OCI-LY7 (cell line): ENCODE results near the gene KCNJ15. TPM values are rescaled to one million over a fixed set of nuclear protein-coding genes. Genes with fewer than 3 reads are reported as not detected.

Experiments
- BruUV-seq: library from RNA; stranded (reverse); fragments of 400-500 nt; replicated peaks from 2 replicates; lab custom pipeline; 2021; lab: Mats Ljungman, UMichigan
- CTCF ChIA-PET: fragments of 300-600 bp; sonication (Branson Sonifier 250); formaldehyde crosslinking; loops from one replicate; lab custom pipeline; 2022; ENCODE audit warnings: antibody characterized with exemption; ENCODE audit not compliant: unreplicated experiment; lab: Charles Lee
- POLR2A ChIA-PET: fragments of 300-600 bp; sonication (Branson Sonifier 250); formaldehyde crosslinking; loops from one replicate; lab custom pipeline; 2022; ENCODE audit warnings: antibody characterized with exemption; lab: Charles Lee
- DNase-seq: peaks from one replicate; pipeline ENCODE4 v3.0.0-alpha.2; 2015; ENCODE audit warnings: low spot score
- H2AFZ ChIP-seq: fragments of 200-600 bp; sonication (generic), shearing (Covaris generic); 2 replicates; pipeline ENCODE4 v1.6.1; 2014; ENCODE audit warnings: mild to moderate bottlenecking, antibody characterized with exemption, low read length, moderate library complexity
- H3K27ac ChIP-seq: fragments of 200-600 bp; sonication (generic); 2 replicates; pipeline ENCODE4 v1.5.1; 2014; ENCODE audit warnings: mixed run types, low read depth, mild to moderate bottlenecking, moderate library complexity, low read length, inconsistent platforms; ENCODE audit not compliant: poor library complexity, severe bottlenecking
- H3K36me3 ChIP-seq: fragments of 200-600 bp; sonication (generic); 2 replicates; pipeline ENCODE4 v1.6.1; 2014; ENCODE audit warnings: mild to moderate bottlenecking, antibody characterized with exemption, low read length, moderate library complexity, mixed read lengths; ENCODE audit not compliant: insufficient read depth
- H3K4me1 ChIP-seq: fragments of 200-600 bp; sonication (generic); 2 replicates; pipeline ENCODE4 v1.5.1; 2014; ENCODE audit warnings: mild to moderate bottlenecking, low read length; ENCODE audit not compliant: insufficient read depth, poor library complexity, severe bottlenecking
- H3K4me2 ChIP-seq: fragments of 200-600 bp; sonication (generic); 2 replicates; pipeline ENCODE4 v1.6.1; 2014; ENCODE audit warnings: mild to moderate bottlenecking, low read length
- H3K4me3 ChIP-seq: fragments of 200-600 bp; sonication (generic); 2 replicates; pipeline ENCODE4 v1.5.1; 2014; ENCODE audit warnings: mild to moderate bottlenecking, low read depth, low read length; ENCODE audit not compliant: poor library complexity, severe bottlenecking
- H3K79me2 ChIP-seq: fragments of 200-600 bp; sonication (generic); 2 replicates; pipeline ENCODE4 v1.6.1; 2016; ENCODE audit warnings: low read depth, mild to moderate bottlenecking, low read length, moderate library complexity, mixed read lengths; ENCODE audit not compliant: insufficient read depth
- H3K9me2 ChIP-seq: fragments of 200-600 bp; sonication (generic); 2 replicates; pipeline ENCODE4 v1.6.1; 2016; ENCODE audit warnings: mild to moderate bottlenecking, low read length, mixed read lengths; ENCODE audit not compliant: insufficient read depth
- H3K9me3 ChIP-seq: fragments of 200-600 bp; sonication (generic); 2 replicates; pipeline ENCODE4 v1.6.1; 2014; ENCODE audit warnings: mild to moderate bottlenecking, mixed run types, low read length, mixed read lengths
- H4K20me1 ChIP-seq: fragments of 200-600 bp; sonication (generic); 2 replicates; pipeline ENCODE4 v1.6.1; 2014; ENCODE audit warnings: mild to moderate bottlenecking, antibody characterized with exemption, low read length, moderate library complexity, mixed read lengths; ENCODE audit not compliant: insufficient read depth
- EZH2phosphoT487 ChIP-seq: fragments of 200-600 bp; sonication (generic); IDR thresholded peaks from 2 replicates; pipeline ENCODE4 v1.6.1; 2018; ENCODE audit warnings: low read depth, borderline replicate concordance, mild to moderate bottlenecking, mixed run types, antibody characterized with exemption, low read length, moderate library complexity, mixed read lengths
- intact Hi-C: fragments of 100-400 bp; cut with micrococcal nuclease; formaldehyde crosslinking; loops from one replicate; pipeline ENCODE4 v1.10.0; 2022; ENCODE audit not compliant: unreplicated experiment
- total RNA-seq, 2 experiments: library from RNA; depleted of rRNA in 1 of 2; stranded (reverse); fragments of >200 nt in 1 of 2; shearing (Covaris generic) in 1 of 2; gene quantifications; 2 replicates each; pipeline ENCODE4 v1.2.3, GENCODE V29; 2014 to 2022
- TF ChIP-seq, protein P1 (sequence below): fragments of 200-600 bp; sonication (generic); conservative IDR thresholded peaks from 2 replicates; pipeline ENCODE4 v1.5.1; 2014; ENCODE audit warnings: mild to moderate bottlenecking, antibody characterized with exemption, low read length, moderate library complexity, mixed read lengths

Gene KCNJ15
- total RNA-seq, 2 experiments from 2014 or later = not detected

DNA sequence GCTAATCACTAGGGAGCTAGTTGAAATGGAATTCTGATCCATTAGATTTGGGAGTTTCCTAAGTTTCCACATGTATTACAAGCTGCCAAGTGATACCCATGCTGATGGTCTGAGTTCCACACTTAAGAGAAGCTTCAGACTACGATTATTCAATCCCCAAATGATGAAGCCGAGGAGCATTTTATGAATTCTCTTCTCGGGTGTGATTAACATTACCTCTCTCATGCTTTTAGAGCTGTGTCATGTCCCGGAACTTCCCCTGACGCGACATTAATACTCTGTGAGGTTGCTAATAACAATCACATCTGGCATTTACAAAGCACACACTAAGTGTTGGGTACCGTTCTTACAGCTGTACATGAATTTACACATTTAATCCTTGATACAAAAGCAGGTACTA lies 63.0 kb downstream of the KCNJ15 start:
- Histone ChIP-seq H3K9me3 (no peaks in the 10 kb centered on the region), H3K4me3 (no peak overlapping the region), H3K4me2 (no peak overlapping the region), H2AFZ (no peak overlapping the region), H4K20me1 (no peaks in the 10 kb centered on the region), H3K9me2 (no peaks in the 10 kb centered on the region), H3K36me3 (no peaks in the 10 kb centered on the region), H3K4me1 (no peaks in the 10 kb centered on the region), H3K79me2 (no peaks in the 10 kb centered on the region), H3K27ac (no peak overlapping the region)
- no peak for TF ChIP-seq EZH2phosphoT487
- TF ChIP-seq, protein P1, sequence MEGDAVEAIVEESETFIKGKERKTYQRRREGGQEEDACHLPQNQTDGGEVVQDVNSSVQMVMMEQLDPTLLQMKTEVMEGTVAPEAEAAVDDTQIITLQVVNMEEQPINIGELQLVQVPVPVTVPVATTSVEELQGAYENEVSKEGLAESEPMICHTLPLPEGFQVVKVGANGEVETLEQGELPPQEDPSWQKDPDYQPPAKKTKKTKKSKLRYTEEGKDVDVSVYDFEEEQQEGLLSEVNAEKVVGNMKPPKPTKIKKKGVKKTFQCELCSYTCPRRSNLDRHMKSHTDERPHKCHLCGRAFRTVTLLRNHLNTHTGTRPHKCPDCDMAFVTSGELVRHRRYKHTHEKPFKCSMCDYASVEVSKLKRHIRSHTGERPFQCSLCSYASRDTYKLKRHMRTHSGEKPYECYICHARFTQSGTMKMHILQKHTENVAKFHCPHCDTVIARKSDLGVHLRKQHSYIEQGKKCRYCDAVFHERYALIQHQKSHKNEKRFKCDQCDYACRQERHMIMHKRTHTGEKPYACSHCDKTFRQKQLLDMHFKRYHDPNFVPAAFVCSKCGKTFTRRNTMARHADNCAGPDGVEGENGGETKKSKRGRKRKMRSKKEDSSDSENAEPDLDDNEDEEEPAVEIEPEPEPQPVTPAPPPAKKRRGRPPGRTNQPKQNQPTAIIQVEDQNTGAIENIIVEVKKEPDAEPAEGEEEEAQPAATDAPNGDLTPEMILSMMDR = no peak
- intact Hi-C loops = no loop called here
- POLR2A ChIA-PET = no interaction called here
- CTCF ChIA-PET = no interaction called here
- BruUV-seq = no TSS peak
- DNase-seq = no peak

DNA sequence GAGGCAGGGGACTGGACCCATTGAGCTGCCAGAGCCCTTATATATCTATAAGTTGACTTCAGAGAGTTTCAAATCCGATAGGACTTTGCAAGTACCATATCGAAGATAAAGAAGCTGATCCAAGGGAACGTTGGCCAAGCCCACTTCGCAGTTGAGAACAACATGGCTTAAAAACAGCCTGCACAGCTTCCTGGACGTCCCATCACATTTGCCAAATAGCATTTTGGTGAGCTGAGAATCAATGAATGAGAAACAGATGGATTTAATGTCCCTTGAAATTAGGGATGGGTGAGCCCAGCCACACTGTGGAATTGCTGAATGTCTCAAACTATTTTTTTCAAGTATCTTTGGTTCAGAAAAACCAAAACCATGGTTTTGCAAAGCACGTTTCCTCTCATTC lies 64.8 kb downstream of the KCNJ15 start:
- intact Hi-C loops = no loop called here
- DNase-seq = no peak
- Histone ChIP-seq H3K4me3 (no peak overlapping the region), H3K36me3 (no peaks in the 10 kb centered on the region), H3K4me2 (no peak overlapping the region), H3K9me3 (no peaks in the 10 kb centered on the region), H3K9me2 (no peaks in the 10 kb centered on the region), H4K20me1 (no peaks in the 10 kb centered on the region), H3K27ac (no peak overlapping the region), H2AFZ (no peak overlapping the region), H3K4me1 (no peaks in the 10 kb centered on the region), H3K79me2 (no peaks in the 10 kb centered on the region)
- no TSS peak for BruUV-seq
- ChIA-PET POLR2A (interaction anchor here (0.8 kb wide), 1 partner anchor 15 kb away, joined by 4 read pairs; no protein-coding TSS in a partner anchor), CTCF (no interaction called here)
- TF ChIP-seq, protein P1 = no peak
- no peak for TF ChIP-seq EZH2phosphoT487

DNA sequence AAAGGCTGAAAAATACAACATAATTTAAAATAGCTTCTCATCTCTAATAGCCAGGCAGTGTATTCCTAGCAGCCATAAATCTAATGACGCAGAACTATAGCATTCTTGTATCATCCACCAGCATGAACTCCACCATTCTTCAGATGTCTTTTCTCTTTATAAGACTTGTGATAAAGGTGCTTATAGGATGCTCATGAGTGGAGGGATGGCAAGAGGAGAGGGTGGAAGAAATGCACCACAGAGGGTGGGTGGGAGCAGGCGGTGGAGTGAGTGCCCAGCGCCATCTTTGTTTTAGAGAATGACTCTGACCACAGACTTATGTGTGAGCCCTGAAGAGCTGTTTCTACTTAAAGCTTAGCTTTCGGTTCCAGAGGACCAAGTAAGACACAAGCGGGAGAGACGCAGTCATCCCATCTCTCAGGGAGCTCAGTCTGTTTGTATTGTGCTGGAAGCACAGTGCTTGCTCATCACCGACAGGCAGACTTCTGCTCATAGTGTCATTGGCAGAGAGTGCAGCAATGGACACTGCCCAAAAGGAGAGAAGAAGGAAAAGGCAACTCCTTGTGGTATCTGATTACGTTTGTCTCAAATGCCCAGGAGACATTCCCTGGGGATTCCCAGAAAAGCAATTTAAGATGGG lies 65.6 kb downstream of the KCNJ15 start:
- Histone ChIP-seq H3K4me2 (no peak overlapping the region), H3K9me3 (no peaks in the 10 kb centered on the region), H3K4me3 (no peak overlapping the region), H3K36me3 (no peaks in the 10 kb centered on the region), H3K4me1 (no peaks in the 10 kb centered on the region), H3K79me2 (no peaks in the 10 kb centered on the region), H4K20me1 (no peaks in the 10 kb centered on the region), H3K9me2 (no peaks in the 10 kb centered on the region), H2AFZ (no peak overlapping the region), H3K27ac (no peak overlapping the region)
- DNase-seq = no peak
- no TSS peak for BruUV-seq
- CTCF ChIA-PET = no interaction called here
- intact Hi-C loops = no loop called here
- TF ChIP-seq, protein P1 = no peak
- TF ChIP-seq EZH2phosphoT487 = no peak
- POLR2A ChIA-PET = interaction anchor here (0.8 kb wide), 1 partner anchor 15 kb away, joined by 4 read pairs; no protein-coding TSS in a partner anchor
